GM13977 (cell line): Measurements from ENCODE around the gene CCSER1.

ENCODE experiments used
- DNase-seq: peaks from one replicate; pipeline ENCODE4 v3.0.0; 2012; ENCODE audit warnings: low spot score
- CTCF ChIP-seq: IDR thresholded peaks from 2 replicates; pipeline ENCODE4 v1.5.1; 2012; ENCODE audit warnings: mild to moderate bottlenecking, control low read depth; ENCODE audit not compliant: insufficient read depth; ENCODE audit errors: extremely low read depth, missing control alignments
- in situ Hi-C: fragments of 300-500 bp; cut with MboI; formaldehyde crosslinking; loops from one replicate; pipeline ENCODE4 v1.12.0; 2022; ENCODE audit warnings: low sequenced_read_pairs, low pct_unique_long_range_greater_than_20kb, mixed read lengths, inconsistent platforms; ENCODE audit not compliant: unreplicated experiment

Gene CCSER1

GRCh38 chr4:90950385-90950841 lies 823.2 kb downstream of the CCSER1 start:
- no peak for DNase-seq
- TF ChIP-seq CTCF, result no peak
- in situ Hi-C loops, result no loop called here

- no peak for TF ChIP-seq CTCF
- no peak for DNase-seq
Observed at GRCh38 chr4:90951037-90951436, 823.8 kb downstream of the CCSER1 start.

GRCh38 chr4:90958256-90958895 lies 831.2 kb downstream of the CCSER1 start:
- no peak for TF ChIP-seq CTCF
- in situ Hi-C loops, result no loop called here
- DNase-seq, result no peak

More at GRCh38 chr4:90951037-90951436, 823.8 kb downstream of the CCSER1 start:
- in situ Hi-C loops, result no loop called here

GRCh38 chr4:90960433-90960832 lies 833.2 kb downstream of the CCSER1 start:
- no peak for TF ChIP-seq CTCF
- DNase-seq, result no peak
- in situ Hi-C loops, result no loop called here

- TF ChIP-seq CTCF, result no peak
- in situ Hi-C loops, result no loop called here
- no peak for DNase-seq
Observed at GRCh38 chr4:90960840-90961239, 833.6 kb downstream of the CCSER1 start.

GRCh38 chr4:90970021-90970420 lies 842.8 kb downstream of the CCSER1 start:
- no peak for TF ChIP-seq CTCF
- no peak for DNase-seq
- in situ Hi-C loops, result no loop called here
